ENCODE results near the gene GEMIN4. TPM values are rescaled to one million over a fixed set of nuclear protein-coding genes. Genes with fewer than 3 reads are reported as not detected.

GEMIN4 gene
- total RNA-seq, 1 donor from 2014 or later, result 34.5 TPM

- TF ChIP-seq, protein P1, sequence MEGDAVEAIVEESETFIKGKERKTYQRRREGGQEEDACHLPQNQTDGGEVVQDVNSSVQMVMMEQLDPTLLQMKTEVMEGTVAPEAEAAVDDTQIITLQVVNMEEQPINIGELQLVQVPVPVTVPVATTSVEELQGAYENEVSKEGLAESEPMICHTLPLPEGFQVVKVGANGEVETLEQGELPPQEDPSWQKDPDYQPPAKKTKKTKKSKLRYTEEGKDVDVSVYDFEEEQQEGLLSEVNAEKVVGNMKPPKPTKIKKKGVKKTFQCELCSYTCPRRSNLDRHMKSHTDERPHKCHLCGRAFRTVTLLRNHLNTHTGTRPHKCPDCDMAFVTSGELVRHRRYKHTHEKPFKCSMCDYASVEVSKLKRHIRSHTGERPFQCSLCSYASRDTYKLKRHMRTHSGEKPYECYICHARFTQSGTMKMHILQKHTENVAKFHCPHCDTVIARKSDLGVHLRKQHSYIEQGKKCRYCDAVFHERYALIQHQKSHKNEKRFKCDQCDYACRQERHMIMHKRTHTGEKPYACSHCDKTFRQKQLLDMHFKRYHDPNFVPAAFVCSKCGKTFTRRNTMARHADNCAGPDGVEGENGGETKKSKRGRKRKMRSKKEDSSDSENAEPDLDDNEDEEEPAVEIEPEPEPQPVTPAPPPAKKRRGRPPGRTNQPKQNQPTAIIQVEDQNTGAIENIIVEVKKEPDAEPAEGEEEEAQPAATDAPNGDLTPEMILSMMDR (conservative IDR thresholded peaks at IDR 0.05), result no peak
- H3K36me3 Mint-ChIP-seq, result peaks cover 10% of the 10 kb centered on the region
- no peaks in the 10 kb centered on the region for H3K9me3 Mint-ChIP-seq
- no peak overlapping the region for H3K27ac Mint-ChIP-seq
- no peak overlapping the region for H3K4me3 Mint-ChIP-seq
- DNase-seq (ENCODE audit: extremely low spot score, unreplicated experiment), result no peak
- H3K27me3 Mint-ChIP-seq, result no peaks in the 10 kb centered on the region
- peaks cover 6% of the 10 kb centered on the region for H3K4me1 Mint-ChIP-seq (ENCODE audit: unreplicated experiment)
Observed at GRCh38 chr17:708132-708531, 43.9 kb downstream of the GEMIN4 start.

- no peaks in the 10 kb centered on the region for H3K27me3 Mint-ChIP-seq
- peaks cover 10% of the 10 kb centered on the region for H3K36me3 Mint-ChIP-seq
- H3K9me3 Mint-ChIP-seq, result no peaks in the 10 kb centered on the region
- DNase-seq (ENCODE audit: extremely low spot score, unreplicated experiment), result no peak
- H3K4me3 Mint-ChIP-seq, result no peak overlapping the region
- TF ChIP-seq, protein P1 (conservative IDR thresholded peaks at IDR 0.05), result no peak
- H3K27ac Mint-ChIP-seq, result no peak overlapping the region
- peaks cover 6% of the 10 kb centered on the region for H3K4me1 Mint-ChIP-seq (ENCODE audit: unreplicated experiment)
Observed at GRCh38 chr17:705863-706262, 46.2 kb downstream of the GEMIN4 start.

DNA sequence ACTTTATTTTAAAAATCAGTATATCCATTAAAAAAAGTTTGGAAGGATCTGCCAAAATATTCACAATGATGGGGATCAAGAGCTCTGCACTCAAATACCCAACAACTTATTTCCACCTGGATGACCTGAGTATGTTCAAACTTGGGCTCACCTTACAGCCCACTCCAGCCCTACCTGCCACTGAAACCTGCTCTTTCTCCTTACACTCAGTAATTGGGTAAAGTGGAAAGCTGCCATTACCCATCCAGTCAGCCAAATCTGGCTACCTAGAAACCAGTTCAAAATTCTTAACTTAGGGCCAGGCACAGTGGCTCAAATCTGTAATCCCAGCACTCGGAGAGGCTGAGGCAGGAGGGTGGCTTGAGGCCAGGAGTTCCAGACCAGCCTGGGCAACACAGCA lies 47.1 kb downstream of the GEMIN4 start:
- Mint-ChIP-seq H3K4me3 (no peak overlapping the region), H3K36me3 (peaks cover 10% of the 10 kb centered on the region), H3K27ac (no peak overlapping the region), H3K9me3 (no peaks in the 10 kb centered on the region), H3K27me3 (no peaks in the 10 kb centered on the region), H3K4me1 (ENCODE audit: unreplicated experiment) (peaks cover 6% of the 10 kb centered on the region)
- TF ChIP-seq, protein P1 (conservative IDR thresholded peaks at IDR 0.05), result no peak
- DNase-seq (ENCODE audit: extremely low spot score, unreplicated experiment), result no peak

GRCh38 chr17:704111-704864 lies 47.8 kb downstream of the GEMIN4 start:
- Mint-ChIP-seq H3K36me3 (peaks cover 8% of the 10 kb centered on the region), H3K4me3 (no peak overlapping the region), H3K27me3 (no peaks in the 10 kb centered on the region), H3K27ac (peak overlapping the region; percentile 30), H3K9me3 (no peaks in the 10 kb centered on the region), H3K4me1 (ENCODE audit: unreplicated experiment) (peaks cover 6% of the 10 kb centered on the region)
- DNase-seq (ENCODE audit: extremely low spot score, unreplicated experiment), result no peak
- TF ChIP-seq, protein P1 (conservative IDR thresholded peaks at IDR 0.05), result no peak

GRCh38 chr17:703081-703875 lies 48.8 kb downstream of the GEMIN4 start:
- no peaks in the 10 kb centered on the region for H3K27me3 Mint-ChIP-seq
- H3K9me3 Mint-ChIP-seq, result no peaks in the 10 kb centered on the region
- TF ChIP-seq, protein P1 (conservative IDR thresholded peaks at IDR 0.05), result no peak
- DNase-seq (ENCODE audit: extremely low spot score, unreplicated experiment), result no peak
- H3K36me3 Mint-ChIP-seq, result peaks cover 4% of the 10 kb centered on the region
- peaks cover 6% of the 10 kb centered on the region for H3K4me1 Mint-ChIP-seq (ENCODE audit: unreplicated experiment)
- H3K4me3 Mint-ChIP-seq, result no peak overlapping the region
- H3K27ac Mint-ChIP-seq, result no peak overlapping the region
